DMS114 treated with DMSO at 0.1 percent for 48 hours (cell line): ENCODE measurements around the gene TTC23.
"Not testable (repeated sequence)": the region's sequence is repeated elsewhere in the genome, so short reads cannot be mapped to it uniquely, and the experiment has no call there.

Experiments
- DNase-seq: peaks from one replicate; lab custom pipeline; 2025; ENCODE audit not compliant: unreplicated experiment; lab: John Stamatoyannopoulos, UW

TTC23 gene

DNA sequence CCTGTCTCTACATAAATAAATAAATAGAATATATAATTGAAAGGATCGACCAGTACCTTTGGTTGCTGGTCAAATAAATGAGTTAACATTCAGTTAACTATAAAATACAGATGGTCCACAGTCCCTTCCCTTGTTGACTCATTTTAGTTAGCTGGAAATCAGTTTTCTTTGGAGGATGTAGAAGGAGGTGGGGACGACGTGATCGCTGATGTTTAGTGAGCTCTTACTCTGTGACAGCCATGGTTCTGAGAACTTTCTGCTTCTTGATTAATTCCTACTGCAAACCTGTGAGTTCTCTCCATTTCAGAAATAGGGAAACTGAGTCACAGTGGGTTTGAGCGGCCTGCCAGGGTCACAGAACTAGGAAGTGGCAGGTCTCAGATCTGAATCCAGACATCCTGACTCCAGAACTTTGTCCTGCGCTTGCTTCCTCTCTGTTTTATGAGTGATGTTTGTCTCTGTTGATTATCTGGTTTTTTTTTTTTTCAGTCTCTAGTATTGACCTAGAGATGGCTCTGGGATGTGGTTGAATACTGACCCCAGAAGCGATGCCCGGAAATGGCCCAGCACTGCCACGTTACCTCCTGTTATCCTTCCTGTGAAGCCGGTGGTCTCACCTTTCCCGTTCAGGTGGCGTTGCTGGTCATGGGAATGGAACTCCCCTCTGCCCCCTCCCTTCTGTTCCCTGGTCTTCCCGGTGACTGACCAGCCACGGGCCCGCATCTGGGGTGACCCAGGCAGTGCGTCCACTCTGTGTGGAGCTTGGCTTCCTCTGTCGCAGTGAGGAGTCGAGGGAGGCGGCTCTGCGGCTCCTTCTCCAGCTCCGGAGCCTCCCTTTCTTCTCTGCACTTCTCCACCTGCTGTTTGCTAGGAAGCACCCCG is 126.3 kb downstream of the TTC23 start:
- DNase-seq, result no peak

- no peak for DNase-seq
Observed at GRCh38 chr15:99121691-99122410, 127.5 kb downstream of the TTC23 start.

GRCh38 chr15:99121207-99121606 is 128.2 kb downstream of the TTC23 start:
- DNase-seq, result no peak

- no peak for DNase-seq
Observed at GRCh38 chr15:99120050-99120777, 129.2 kb downstream of the TTC23 start.

GRCh38 chr15:99118801-99119546 is 130.4 kb downstream of the TTC23 start:
- DNase-seq, result no peak

GRCh38 chr15:99118258-99118632 is 131.1 kb downstream of the TTC23 start:
- DNase-seq, result no peak

GRCh38 chr15:99117563-99118257 is 131.7 kb downstream of the TTC23 start:
- no peak for DNase-seq

DNA sequence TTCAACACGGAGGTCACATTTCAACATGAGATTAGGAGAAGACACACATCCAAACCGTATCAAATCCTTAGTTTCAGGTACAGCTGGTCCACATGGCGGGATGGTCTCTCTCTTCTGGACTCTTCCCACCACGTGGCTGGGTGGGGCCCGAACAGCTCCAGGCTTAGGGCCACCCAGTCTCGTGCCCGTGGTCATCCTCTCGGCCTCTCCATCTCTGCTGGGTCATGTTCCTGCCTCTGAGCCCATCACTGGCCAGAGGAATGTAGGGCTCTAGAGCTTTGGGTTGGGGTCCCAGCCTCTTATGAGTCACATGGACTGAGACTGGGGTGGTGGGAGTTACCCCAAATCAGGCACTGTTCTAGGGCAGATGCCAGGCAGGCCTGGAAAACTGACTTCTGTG is 132.3 kb downstream of the TTC23 start:
- no peak for DNase-seq

DNA sequence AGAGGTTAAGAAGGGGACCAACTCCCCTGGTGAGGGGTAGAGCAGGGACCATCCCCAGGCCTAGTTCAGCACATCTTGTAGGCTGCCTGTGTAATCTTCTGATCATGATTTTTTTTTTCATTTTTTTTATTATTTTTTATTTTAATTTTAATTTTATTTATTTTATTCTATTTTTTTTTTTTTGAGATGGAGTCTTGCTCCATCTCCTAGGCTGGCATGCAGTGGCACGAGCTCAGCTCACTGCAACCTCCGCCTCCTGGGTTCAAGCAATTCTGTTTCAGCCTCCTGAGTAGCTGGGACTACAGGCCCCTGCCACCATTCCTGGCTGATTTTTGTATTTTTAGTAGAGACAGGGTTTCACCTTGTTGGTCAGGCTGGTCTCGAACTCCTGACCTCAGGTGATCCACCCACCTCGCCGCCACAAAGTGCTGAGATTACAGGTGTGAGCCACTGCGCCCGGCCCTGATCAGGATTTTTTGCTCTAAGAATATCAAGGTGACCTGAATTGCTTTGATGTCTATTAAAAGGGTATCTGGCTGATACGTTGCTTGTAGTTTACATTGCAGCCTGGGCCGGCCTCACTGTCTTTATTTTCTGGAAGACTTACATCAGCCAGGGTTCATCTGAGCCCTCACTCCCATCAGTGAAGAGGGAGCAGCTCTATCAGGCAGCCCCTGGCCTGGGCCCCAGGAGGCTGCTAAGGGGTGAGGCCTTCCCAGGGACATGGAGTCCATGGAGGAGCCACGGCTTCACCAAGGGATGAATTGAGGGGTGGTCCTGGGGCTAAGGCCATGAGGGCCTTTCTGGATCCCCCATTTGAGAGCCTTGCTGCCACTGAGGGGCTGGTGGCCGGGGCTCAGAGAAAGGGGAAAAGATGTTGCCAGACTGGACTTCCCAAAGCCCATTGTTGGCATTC is 133.8 kb downstream of the TTC23 start:
- DNase-seq, result no peak

DNA sequence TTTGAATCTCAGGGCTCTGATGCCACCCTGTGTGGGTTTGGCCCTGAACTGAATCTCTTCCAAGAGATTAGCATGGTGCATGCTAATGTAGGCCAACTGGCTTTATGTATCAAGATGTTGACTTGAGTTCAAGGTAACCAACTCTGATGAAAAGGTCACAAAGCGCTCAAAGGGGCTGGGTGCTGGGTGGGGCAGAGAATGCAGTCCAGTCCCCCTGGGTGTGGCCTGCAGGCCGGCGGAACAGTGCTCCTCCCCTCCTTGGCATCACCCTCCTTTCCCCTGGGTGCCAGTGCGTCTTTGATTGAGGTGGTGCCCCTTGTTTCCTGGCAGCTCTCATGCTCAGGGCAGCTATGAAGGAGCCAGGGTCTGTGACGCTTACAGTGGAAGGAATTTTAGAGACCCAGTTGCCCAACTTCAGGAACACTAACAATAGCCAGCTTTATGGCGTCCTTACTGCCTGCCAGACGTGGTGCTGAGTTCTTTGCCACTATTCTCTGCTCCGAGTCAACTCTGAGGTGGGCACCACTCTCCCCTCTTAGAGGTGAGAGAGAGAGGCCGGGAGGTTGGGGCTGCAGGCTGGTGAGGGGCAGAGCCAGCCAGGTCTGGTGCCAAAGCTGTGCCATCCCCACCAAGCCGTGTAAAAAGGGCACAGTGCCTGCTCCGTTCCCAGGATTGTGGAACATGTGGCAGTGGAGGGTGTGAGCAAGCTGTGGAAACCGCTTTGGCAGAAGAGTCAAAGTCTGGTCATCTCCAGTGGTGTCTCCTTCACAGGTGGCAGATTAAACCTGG is 134.7 kb downstream of the TTC23 start:
- no peak for DNase-seq

DNA sequence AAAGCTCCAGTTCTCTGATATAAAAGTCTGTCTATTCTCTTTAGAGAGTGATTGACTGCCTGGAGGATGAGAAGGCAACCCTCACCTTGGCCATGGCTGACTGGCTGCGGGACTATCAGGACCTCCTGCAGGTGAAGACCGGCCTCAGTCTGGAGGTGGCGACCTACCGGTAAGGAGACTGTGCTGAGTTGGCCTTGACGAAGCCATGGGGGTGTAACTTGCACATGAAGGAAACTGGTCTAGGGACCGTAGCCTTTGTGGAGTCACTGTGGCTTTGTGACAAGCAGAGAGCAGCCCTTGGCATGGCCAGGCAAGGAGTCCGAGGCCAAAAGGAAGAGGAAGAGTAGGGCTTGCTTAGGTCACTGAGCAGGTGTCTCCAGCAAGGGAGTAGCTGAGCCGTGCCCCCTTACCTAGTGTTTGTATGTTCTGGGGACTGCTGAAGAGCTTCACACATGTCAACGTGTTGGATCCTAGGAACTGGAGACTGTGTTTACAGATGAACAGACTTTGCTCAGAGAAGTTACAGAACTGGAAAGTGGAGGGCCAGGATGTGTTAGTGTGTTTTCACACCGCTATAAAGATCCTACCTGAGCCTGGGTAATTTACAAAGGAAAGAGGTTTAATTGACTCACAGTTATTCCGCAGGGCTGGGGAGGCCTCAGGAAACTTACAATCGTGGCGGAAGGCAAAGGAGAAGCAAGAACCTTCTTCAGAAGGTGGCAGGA is 135.7 kb downstream of the TTC23 start:
- DNase-seq, result no peak

DNA sequence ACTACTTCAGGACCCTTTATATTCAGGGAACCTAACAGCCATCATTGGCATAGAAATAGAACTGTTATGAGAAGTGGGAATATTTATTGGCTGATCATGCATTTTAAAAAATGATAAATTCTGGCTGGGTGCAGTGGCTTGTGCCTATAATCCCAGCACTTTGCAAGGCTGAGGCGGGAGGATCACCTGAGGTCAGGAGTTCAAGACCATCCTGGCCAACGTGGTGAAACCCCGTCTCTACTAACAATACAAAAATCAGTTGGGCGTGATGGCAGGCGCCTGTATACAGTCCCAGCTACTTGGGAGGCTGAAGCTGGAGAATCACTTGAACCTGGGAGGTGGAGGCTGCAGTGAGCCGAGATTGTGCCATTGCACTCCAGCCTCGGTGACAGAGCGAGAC is 137.7 kb downstream of the TTC23 start:
- DNase-seq, result not testable (repeated sequence)

DNA sequence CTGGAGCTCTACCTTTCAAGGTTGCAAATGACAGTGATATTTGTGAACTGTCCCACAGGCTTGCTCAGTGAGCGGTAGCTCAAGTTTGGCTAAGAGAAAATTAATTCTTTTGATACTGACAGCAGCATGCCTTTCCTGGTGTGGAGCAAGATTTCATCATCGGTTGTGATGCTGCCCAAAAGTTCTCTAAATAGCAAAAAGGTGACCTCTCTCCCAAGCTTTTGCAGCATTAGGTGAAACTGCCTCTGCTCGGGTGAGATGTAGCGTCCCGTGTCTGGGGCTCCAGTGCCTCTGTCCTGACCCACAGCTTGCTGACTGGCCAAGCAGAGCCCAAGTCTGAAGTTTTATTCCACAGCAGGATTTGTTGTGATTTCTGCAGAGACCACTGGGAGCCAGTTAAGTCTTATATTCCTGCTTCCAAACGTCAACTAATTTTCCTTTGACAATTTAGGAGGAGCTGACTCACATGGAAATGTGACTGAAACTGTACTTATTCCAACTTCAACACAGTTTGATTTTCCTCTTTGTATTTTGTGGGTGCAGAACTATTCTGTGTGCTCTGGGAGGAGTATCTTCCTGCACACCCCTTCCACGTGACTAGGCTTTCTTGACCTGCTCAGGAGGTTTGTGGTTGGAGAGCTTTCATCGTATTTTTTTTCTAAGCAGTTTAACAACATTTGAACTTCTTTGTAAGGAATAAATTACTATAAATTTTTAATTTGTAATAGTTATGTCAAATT is 138.6 kb downstream of the TTC23 start:
- DNase-seq, result no peak

- no peak for DNase-seq
Observed at GRCh38 chr15:99110093-99110492, 139.3 kb downstream of the TTC23 start.

DNA sequence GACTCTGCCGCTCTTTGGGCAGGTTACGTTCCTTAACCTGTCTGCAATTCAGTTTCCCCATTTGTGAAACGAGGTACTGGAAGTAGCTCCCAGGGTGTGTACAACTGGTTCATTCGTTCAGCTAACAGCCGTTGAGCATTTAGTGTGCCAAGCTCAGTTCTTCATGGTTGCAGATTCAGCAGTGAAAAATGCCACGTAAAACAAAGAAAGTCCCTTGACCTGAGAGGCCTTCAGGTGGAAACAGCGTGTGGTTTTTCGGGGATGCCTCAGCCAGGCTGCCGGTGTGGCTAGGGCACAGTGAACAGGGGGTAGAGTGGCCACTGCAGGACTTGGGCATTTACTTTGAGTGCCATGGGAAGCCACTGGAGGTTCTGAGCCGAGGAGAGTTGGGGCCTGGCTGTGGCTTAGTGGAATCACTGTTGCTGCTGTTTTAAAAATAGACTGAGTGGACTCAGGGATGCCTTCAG is 139.8 kb downstream of the TTC23 start:
- no peak for DNase-seq

DNA sequence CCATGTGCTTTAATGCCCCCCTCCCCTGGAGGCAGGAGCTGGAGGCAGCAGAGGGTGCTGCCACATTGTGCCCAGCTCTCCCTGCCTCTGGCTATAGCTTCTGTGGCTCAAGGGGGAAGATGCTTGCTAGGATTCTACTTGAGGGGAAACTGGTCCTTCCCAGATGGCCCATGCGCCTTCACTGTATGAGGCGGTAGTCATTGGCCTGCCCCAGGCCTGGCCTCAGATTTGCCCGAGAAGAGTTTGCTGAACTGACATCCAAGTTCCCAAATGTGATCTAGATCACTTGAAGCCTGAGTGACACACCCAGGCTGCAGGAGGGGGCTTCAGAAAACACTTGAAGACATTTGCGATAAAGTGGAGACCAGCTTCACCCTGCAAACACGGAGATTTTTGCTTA is 140.4 kb downstream of the TTC23 start:
- no peak for DNase-seq
